ENCODE data around the gene RCAN2. TPM values are rescaled to one million over a fixed set of nuclear protein-coding genes. Genes with fewer than 3 reads are reported as not detected.

Gene RCAN2
- total and polyA plus RNA-seq, 7 donors, result 2.6 to 108 (median 20.0) TPM

DNA sequence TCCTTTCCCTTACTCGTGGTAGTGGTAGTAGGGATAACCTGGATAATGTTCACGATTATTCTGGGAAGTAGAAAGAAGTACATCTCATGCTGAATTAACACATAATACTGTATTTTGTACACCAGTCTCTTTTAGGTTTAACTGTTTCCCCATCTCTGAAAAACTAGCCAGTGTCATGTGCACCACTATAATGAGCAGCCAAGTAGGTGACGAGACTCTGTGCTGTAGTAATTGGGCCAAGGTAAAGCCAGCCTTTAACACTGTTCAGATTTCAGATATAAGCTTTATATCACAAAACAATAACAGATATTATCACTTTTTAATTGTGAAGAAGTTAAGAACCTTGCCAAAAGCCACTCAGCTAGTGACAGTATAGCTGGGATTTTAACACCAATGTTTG, 219.5 kb downstream of the RCAN2 start:
- 41 to 70% (median 46%) methylated on average over 3 of the region's 3 CpGs for WGBS, 3 donors
- Histone ChIP-seq H3K36me3 (ENCODE audit: insufficient read depth in 1 of 2, low read depth in 1 of 2) (no peaks in the 10 kb centered on the region), H3K27ac (no peak overlapping the region), H3K9me3 (no peaks in the 10 kb centered on the region), H3K4me3 (no peak overlapping the region), H3K4me1 (no peaks in the 10 kb centered on the region), H3K27me3 (ENCODE audit: insufficient read depth in 3 of 3, low read length in 2 of 3) (no peaks in the 10 kb centered on the region)
- intact Hi-C loops (cut with DNase I), result no loop called here
- DNase-seq, result no peak
- no peak for TF ChIP-seq CTCF (IDR thresholded peaks at IDR 0.05)
- ATAC-seq, result peak in 2 of 4 donors; percentile 55 to 75

GRCh38 chr6:46271107-46271506, 220.1 kb downstream of the RCAN2 start:
- no peak for TF ChIP-seq CTCF (IDR thresholded peaks at IDR 0.05)
- WGBS, 3 donors, result 49 to 69% (median 58%) methylated on average over 4 of the region's 4 CpGs
- Histone ChIP-seq H3K27me3 (ENCODE audit: insufficient read depth in 3 of 3, low read length in 2 of 3) (no peaks in the 10 kb centered on the region), H3K4me3 (no peak overlapping the region), H3K9me3 (no peaks in the 10 kb centered on the region), H3K36me3 (ENCODE audit: insufficient read depth in 1 of 2, low read depth in 1 of 2) (no peaks in the 10 kb centered on the region), H3K27ac (no peak overlapping the region), H3K4me1 (no peaks in the 10 kb centered on the region)
- ATAC-seq (peak in 2 of 4 donors; percentile 41 to 51), DNase-seq (no peak)
- intact Hi-C loops (cut with DNase I), result no loop called here

- 87 to 90% (median 88%) methylated on average over 7 of the region's 7 CpGs for WGBS, 3 donors
- Histone ChIP-seq H3K27me3 (ENCODE audit: insufficient read depth in 3 of 3, low read length in 2 of 3) (no peaks in the 10 kb centered on the region), H3K9me3 (no peaks in the 10 kb centered on the region), H3K27ac (no peak overlapping the region), H3K36me3 (ENCODE audit: insufficient read depth in 1 of 2, low read depth in 1 of 2) (no peaks in the 10 kb centered on the region), H3K4me1 (no peaks in the 10 kb centered on the region), H3K4me3 (no peak overlapping the region)
- intact Hi-C loops (cut with DNase I), result no loop called here
- no peak for TF ChIP-seq CTCF (IDR thresholded peaks at IDR 0.05)
- ATAC-seq (no peak), DNase-seq (no peak)
Measured at GRCh38 chr6:46270336-46270735, 220.9 kb downstream of the RCAN2 start.

DNA sequence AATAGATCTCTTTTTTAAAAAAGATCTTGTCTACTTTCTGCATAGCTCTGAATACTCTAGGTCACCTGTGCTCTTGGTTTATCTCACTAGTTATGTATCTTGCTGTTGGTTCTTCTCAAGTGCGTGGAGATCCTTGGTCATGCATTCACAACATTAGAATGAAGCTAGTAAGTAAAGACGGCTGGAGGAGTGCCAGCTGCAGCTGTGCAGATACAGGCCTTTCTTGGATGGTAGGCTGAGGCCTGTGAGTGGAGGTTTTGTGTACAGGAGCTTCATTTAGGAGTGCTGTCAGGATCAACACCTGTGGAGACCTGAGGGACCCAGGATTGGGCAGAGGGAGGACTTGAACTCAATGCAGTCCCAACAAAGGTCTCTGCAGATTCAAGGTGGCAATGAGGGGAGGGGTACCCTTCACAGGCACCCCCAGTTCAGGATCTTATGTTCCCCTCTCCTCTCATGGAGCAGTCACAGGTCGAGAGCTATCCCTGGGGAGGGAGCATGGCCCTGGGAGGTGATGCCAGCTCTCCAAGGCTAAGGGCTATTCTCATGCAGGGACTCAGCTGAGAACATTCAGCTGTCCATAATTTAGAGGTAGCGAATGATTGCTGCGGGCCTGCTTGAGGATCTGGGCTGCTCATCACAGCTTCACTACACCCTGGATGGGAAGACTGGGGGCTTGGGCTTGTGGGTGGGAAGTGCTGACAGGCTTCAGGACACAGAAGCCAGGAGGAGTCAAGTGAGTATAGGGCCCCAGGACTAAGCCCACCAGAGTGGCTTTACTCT, 221.6 kb downstream of the RCAN2 start:
- Histone ChIP-seq H3K36me3 (ENCODE audit: insufficient read depth in 1 of 2, low read depth in 1 of 2) (no peaks in the 10 kb centered on the region), H3K9me3 (no peaks in the 10 kb centered on the region), H3K4me1 (no peaks in the 10 kb centered on the region), H3K27me3 (ENCODE audit: insufficient read depth in 3 of 3, low read length in 2 of 3) (no peaks in the 10 kb centered on the region), H3K4me3 (no peak overlapping the region), H3K27ac (no peak overlapping the region)
- peak in 1 of 2 donors; percentile 63 for DNase-seq
- intact Hi-C loops (cut with DNase I), result no loop called here
- TF ChIP-seq CTCF (IDR thresholded peaks at IDR 0.05), result no peak
- 53 to 75% (median 59%) methylated on average over 5 of the region's 5 CpGs for WGBS, 3 donors
- peak in 1 of 4 donors; percentile 21 for ATAC-seq

DNA sequence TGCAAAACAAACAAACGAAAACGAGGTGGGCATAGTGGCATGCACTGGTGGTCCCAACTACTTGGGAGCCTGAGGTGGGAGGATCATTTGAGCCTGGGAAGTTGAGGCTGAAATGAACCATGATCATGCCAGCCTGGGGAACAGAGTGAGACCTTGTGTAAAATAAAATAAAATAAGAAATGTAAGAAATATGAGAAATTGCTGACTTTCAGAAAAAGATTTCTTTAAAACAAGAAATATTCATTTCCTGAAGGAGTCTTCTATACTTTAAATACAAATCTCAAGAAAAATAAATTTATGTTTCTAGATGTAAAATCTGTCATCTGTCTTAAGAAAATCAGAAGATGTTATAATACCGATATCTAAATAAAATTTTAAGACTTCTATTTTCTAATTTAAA, 223.7 kb downstream of the RCAN2 start:
- intact Hi-C loops (cut with DNase I), result no loop called here
- Histone ChIP-seq H3K9me3 (no peaks in the 10 kb centered on the region), H3K4me3 (no peak overlapping the region), H3K4me1 (peaks cover 3% of the 10 kb centered on the region), H3K27me3 (ENCODE audit: insufficient read depth in 3 of 3, low read length in 2 of 3) (no peaks in the 10 kb centered on the region), H3K36me3 (ENCODE audit: insufficient read depth in 1 of 2, low read depth in 1 of 2) (no peaks in the 10 kb centered on the region), H3K27ac (no peak overlapping the region)
- ATAC-seq (no peak), DNase-seq (no peak)
- WGBS, 3 donors, result 77 to 95% (median 95%) methylated on average over 3 of the region's 3 CpGs
- no peak for TF ChIP-seq CTCF (IDR thresholded peaks at IDR 0.05)

Measured in psoas muscle (tissue), 8 donors.